Spleen (tissue), 7 donors: ENCODE measurements around the gene SLC12A3.

Experiments
- CTCF ChIP-seq, 11 experiments: fragments of 200-600 bp in 7 of 11; fragments of 450-650 bp in 4 of 11; sonication (generic) in 4 of 11; IDR thresholded peaks in 8 of 11; conservative IDR thresholded peaks in 3 of 11; 1 replicate in 7 of 11; 2 replicates in 4 of 11; pipeline versions ENCODE4 v1.4.0 to v1.8.0; 2016 to 2021; ENCODE audit warnings: antibody characterized with exemption in 11 of 11, inconsistent platforms in 4 of 11, mild to moderate bottlenecking in 1 of 11
- POLR2AphosphoS5 ChIP-seq, 3 donors: sonication (generic); formaldehyde crosslinking; IDR thresholded peaks; one replicate each; pipeline ENCODE4 v1.5.1; 2017; ENCODE audit warnings: antibody characterized with exemption in 3 of 3
- donor health status: DM: no; HTN: no; CAD: no; lungs with moderate emphysema.
- donor health status: DM: no; HTN: no; CAD: no.
- donor health status: DM: no; HTN: no; CAD: no.

- peak in 2 of 11 experiments; percentile 3 to 4 for TF ChIP-seq CTCF (IDR thresholded peaks at IDR 0.05 in 8 of 11, conservative IDR thresholded peaks at IDR 0.05 in 3 of 11)
- peak; percentile 78 to 89 (median 89) for TF ChIP-seq POLR2AphosphoS5 (IDR thresholded peaks at IDR 0.05)
Observed at GRCh38 chr16:56932721-56933619, 68.0 kb downstream of the SLC12A3 start.
